Stimulated activated CD4-positive, alpha-beta T cell treated with anti-CD3 and anti-CD28 coated beads, Interleukin-1b, Interleukin-23, amount 100 ng/mL, for 24 hours (primary cell): ENCODE data around the gene PLEKHG4B.
"Not testable (repeated sequence)": the region's sequence is repeated elsewhere in the genome, so short reads cannot be mapped to it uniquely, and the experiment has no call there.

Source experiments
- DNase-seq, 4 experiments: peaks; one replicate each; pipeline ENCODE4 v3.0.0-alpha.2; 2020; ENCODE audit warnings: low read depth in 4 of 4, low spot score in 1 of 4

The PLEKHG4B gene

GRCh38 chr5:219991-220390 is 128.0 kb downstream of the PLEKHG4B start:
- no peak for DNase-seq

- not testable (repeated sequence) for DNase-seq
Measured at GRCh38 chr5:222951-223715, 131.2 kb downstream of the PLEKHG4B start.

GRCh38 chr5:223791-224190 is 131.8 kb downstream of the PLEKHG4B start:
- no peak for DNase-seq

GRCh38 chr5:225334-225733 is 133.4 kb downstream of the PLEKHG4B start:
- DNase-seq, result no peak

DNA sequence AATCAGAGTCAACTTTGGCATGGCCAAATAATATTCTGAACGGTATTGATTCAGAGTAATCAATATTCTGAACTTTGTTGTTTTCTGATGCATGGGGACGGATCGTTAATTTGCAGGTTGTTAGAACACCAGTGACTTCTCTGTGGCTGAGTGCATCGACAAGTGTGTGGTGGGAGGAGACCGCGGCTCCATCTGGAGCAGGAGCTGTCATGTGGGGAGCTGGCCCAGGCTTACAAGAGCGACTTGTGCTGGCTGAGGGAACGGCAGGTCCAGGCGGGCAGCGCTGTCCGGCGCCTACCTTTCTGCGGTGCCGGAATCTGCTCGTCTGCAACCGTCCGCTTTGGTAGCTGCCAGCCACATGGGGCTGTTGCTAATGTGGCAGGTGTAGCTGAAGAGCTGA is 135.4 kb downstream of the PLEKHG4B start:
- DNase-seq, result not testable (repeated sequence)

DNA sequence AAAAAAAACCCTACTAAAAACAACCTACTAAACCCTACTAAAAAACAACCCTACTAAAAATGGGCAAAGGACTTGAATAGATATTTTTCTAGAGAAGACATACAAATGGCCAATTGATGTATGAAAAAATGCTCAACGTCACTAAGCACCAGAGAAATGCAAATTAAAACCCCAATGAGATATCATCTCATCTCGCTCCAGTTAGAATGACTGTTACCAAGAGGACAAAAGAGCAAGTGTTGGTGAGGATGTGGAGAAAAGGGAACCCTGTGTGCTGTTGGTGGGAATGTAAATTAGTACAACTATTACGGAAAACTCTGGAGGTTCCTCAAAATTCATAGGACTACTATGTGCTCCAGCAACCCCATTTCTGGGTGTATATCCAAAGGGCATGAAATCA is 136.9 kb downstream of the PLEKHG4B start:
- no peak for DNase-seq

- no peak for DNase-seq
Measured at GRCh38 chr5:230711-231110, 138.7 kb downstream of the PLEKHG4B start.

DNA sequence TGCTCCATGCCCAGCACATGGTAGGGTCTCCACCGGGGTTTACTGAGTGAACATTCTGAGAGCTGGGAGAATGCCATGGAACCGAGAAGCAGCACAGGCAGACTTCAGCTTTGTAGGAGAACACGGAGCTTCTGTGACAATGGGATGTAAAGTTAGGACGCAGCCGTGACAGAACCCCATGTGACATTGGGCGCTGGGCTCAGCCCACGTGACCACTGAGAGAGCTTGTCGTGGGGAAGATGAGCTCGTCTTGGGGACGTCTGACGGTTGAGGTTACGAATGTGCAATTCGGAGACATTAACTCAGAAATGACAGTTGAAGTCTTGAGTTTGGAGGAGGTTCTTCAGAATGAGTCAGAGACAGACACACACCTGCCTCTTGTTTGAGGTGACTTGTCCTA is 139.7 kb downstream of the PLEKHG4B start:
- DNase-seq, result no peak

DNA sequence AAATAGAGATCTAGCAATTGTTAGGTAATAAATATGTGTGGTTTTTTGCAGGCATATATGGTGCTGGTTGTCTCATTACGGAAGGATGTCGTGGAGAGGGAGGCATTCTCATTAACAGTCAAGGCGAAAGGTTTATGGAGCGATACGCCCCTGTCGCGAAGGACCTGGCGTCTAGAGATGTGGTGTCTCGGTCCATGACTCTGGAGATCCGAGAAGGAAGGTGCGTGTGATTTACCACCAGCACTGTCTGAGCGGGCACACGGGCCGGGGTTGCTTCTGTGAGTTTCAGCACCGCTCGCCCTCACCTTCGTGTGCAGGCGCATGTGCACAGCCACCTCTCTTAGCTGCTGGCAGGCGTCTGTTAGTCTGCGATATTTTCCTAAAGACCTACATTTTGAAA is 141.5 kb downstream of the PLEKHG4B start:
- not testable (repeated sequence) for DNase-seq

DNA sequence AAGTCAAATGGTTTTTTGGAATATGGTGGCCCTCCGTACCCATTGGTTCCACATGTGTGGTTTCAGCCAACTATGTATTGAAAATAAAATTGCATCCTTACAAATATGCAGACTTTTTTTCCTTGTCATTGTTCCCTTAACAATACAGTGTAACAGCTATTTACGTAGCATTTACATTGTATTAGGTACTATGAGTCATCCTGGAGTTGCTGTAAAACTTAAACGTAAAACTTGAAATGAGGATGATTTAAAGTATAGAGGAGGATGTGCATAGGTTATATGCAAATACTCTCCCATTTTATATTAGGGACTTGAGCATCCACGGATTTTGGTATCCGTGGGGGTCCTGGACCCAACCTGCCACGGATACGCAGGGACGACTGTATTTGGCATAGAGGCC is 142.5 kb downstream of the PLEKHG4B start:
- DNase-seq, result no peak

DNA sequence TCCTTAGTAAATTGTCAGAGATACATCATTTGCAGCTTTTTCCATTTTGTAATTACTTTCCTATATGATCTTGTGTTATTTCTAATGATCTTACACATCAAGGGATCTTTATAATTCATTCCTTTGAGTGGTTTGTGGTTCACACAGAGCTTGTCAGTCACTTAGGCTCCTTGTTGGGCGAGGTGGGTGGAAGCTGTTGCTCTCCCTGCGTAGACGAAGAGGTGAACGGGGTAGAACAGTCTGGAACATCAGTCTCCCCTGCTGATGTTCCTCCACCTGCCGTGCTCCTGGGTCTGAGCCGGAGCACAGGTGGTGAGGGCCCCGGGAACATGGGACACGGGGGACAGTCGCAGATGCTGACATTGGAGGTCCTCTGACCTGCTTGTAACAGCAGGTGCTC is 143.6 kb downstream of the PLEKHG4B start:
- not testable (repeated sequence) for DNase-seq

- not testable (repeated sequence) for DNase-seq
Measured at GRCh38 chr5:237931-238330, 146.0 kb downstream of the PLEKHG4B start.
